Heart left ventricle (tissue), 16 donors: ENCODE measurements around the gene UBIAD1. TPM values are rescaled to one million over a fixed set of nuclear protein-coding genes. Genes with fewer than 3 reads are reported as not detected.
"Not testable (repeated sequence)": the region's sequence is repeated elsewhere in the genome, so short reads cannot be mapped to it uniquely, and the experiment has no call there.

Experiments
- ATAC-seq, 4 donors: fragments of 200-7000 bp; cut with Tn5 transposase; one replicate each; pipeline ENCODE4 v1.9.1; 2020 to 2022; ENCODE audit warnings: moderate library complexity in 4 of 4, mild to moderate bottlenecking in 3 of 4, moderate number of reproducible peaks in 1 of 4
- DNase-seq, 5 donors: peaks; one replicate each; pipeline ENCODE4 v3.0.0-alpha.2; 2020
- H3K27ac ChIP-seq, 12 donors: fragments of 200-600 bp; sonication (generic) in 4 of 12; one replicate each; pipeline versions ENCODE4 v1.5.0 to v1.8.0; 2016 to 2022; ENCODE audit warnings: mild to moderate bottlenecking in 2 of 12
- H3K27me3 ChIP-seq, 9 donors: fragments of 200-600 bp; sonication (generic) in 2 of 9; one replicate each; pipeline versions ENCODE4 v1.5.1 to v1.8.0; 2016 to 2022; ENCODE audit warnings: mild to moderate bottlenecking in 3 of 9
- H3K36me3 ChIP-seq, 9 donors: fragments of 200-600 bp; sonication (generic) in 2 of 9; one replicate each; pipeline versions ENCODE4 v1.5.0 to v1.8.0; 2018 to 2022; ENCODE audit warnings: mild to moderate bottlenecking in 2 of 9
- H3K4me1 ChIP-seq, 12 donors: fragments of 200-600 bp; sonication (generic) in 4 of 12; one replicate each; pipeline versions ENCODE4 v1.5.0 to v1.8.0; 2016 to 2022; ENCODE audit warnings: mild to moderate bottlenecking in 3 of 12
- H3K4me3 ChIP-seq, 12 donors: fragments of 200-600 bp; sonication (generic) in 4 of 12; one replicate each; pipeline versions ENCODE4 v1.5.0 to v1.8.0; 2017 to 2022; ENCODE audit warnings: mild to moderate bottlenecking in 9 of 12, moderate library complexity in 4 of 12
- H3K9me3 ChIP-seq, 12 donors: fragments of 200-600 bp; sonication (generic) in 4 of 12; one replicate each; pipeline versions ENCODE4 v1.5.0 to v1.8.0; 2016 to 2022; ENCODE audit warnings: mild to moderate bottlenecking in 1 of 12
- CTCF ChIP-seq, 12 donors: fragments of 200-600 bp; sonication (generic) in 4 of 12; IDR thresholded peaks; one replicate each; pipeline versions ENCODE4 v1.5.0 to v1.8.0; 2018 to 2022; ENCODE audit warnings: antibody characterized with exemption in 12 of 12, mild to moderate bottlenecking in 5 of 12
- POLR2A ChIP-seq, 2 donors: fragments of 450-650 bp; IDR thresholded peaks; one replicate each; pipeline ENCODE4 v1.6.1; 2017; ENCODE audit warnings: antibody characterized with exemption in 2 of 2, mild to moderate bottlenecking in 2 of 2, moderate library complexity in 2 of 2
- WGBS, 4 donors: extraction: QIAGEN DNeasy Blood & Tissue Kit in 2 of 4; methylation state at CpG; one replicate each; pipeline versions ENCODE4 v1.1.5 to v1.1.7; 2013 to 2018; 5-methylcytosine and 5-hydroxymethylcytosine counted together
- intact Hi-C, 10 donors: fragments of 100-400 bp; cut with DNase I; formaldehyde crosslinking; loops; one replicate each; pipeline versions ENCODE4 v1.11.1 to v1.14.2; 2022
- polyA plus RNA-seq, 2 donors: library from polyadenylated mRNA; stranded (reverse); fragments of 200-250 nt; gene quantifications; one replicate each; pipeline ENCODE4 v1.2.3, GENCODE V29; 2013
- total RNA-seq, 9 donors: library from RNA; depleted of rRNA in 2 of 9; stranded (reverse); fragments of >200 nt in 2 of 9; fragmentation: NEBNext Ultra II Directional in 3 of 9; extraction: Animal tissue kit (Norgen Biotek cat#: 25700) in 3 of 9; gene quantifications; one replicate each; pipeline versions ENCODE4 v1.1.0 to v1.2.4, GENCODE V29; 2016 to 2023
- donor health status: ischemic (EF 13 %, LVEDD 7.1; RV severe dilation, severe dysfunction).
- donor health status: healthy with polysubstance abuse.
- donor health status: DM: no; HTN: yes; CAD: no.
- donor health status: DM: no; HTN: no; CAD: no.
- donor health status: ischemic (EF 25% LVEDD 6.9; RV normal size, moderate dysfunction).
- donor health status: ischemic (EF 25% LVEDD 5.7; RV mildly dilated, moderate dysfunction).
- donor health status: healthy.
- donor health status: DM: yes; HTN: yes; CAD: no.
- donor health status: ischemic (EF 35%, LVEDD 5.7; RV mildly dilated, moderate dysfunction).
- donor health status: nonischemic (EF 11% LVEDD 7.7; RV severe dilation, severe dysfunction).
- donor health status: DM: yes; HTN: yes; CAD: no.
- donor health status: PGD.
- donor health status: ischemic (EF 29% LVEDD 5.4; RV normal size, mild dysfunction).
- donor health status: nonischemic (EF 23%, LVEDD 6.1; RV moderate dilation, normal function).

UBIAD1 gene
- total and polyA plus RNA-seq, 11 donors: 5.3 to 19.4 (median 11.6) TPM

DNA sequence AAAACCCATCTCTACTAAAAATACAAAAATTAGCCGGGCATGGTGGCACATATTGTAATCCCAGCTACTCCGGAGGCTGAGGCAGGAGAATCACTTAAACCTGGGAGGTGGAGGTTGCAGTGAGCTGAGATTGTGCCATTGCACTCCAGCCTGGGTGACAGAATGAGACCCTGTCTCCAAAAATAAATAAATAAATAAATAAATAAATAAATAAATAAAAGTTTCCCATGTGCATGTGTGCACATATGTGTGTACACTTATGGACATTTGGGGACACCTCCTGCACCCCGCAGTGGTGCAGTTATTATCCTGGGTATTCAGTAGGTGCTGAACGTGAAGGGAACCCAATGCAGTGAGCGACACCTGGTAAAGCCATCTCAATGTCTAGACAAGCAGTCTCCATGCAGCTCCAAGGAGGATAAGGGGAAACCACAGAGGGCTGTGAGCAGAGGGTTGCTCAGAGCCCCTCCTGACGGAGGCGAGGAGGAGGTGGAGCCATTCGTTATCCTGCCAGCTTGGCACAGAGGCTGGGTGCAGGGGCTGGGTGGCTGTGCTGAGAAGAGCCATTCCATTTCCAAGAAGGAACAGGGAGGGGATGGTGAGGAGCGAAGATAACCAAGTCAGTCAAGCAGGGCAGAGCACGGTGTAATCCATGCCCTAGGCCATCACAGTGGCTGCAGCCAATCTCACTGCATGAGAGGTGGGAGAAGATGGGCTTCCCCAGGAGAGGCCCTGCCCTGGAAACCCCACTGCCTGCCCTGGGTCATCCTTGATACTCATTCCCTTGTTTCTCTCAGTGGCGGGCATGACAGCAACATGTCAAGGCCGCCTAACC lies 25.6 kb downstream of the UBIAD1 start:
- intact Hi-C loops: no loop called here
- Histone ChIP-seq H3K27me3 (no peaks in the 10 kb centered on the region), H3K9me3 (no peaks in the 10 kb centered on the region), H3K36me3 (peaks cover 0 to 27% (median 16%) of the 10 kb centered on the region in 9 donors), H3K4me1 (peaks cover 0 to 5% (median 0%) of the 10 kb centered on the region in 12 donors), H3K27ac (no peak overlapping the region), H3K4me3 (no peak overlapping the region)
- WGBS, 4 donors: 76 to 84% (median 78%) methylated on average over 11 to 12 of the region's 12 CpGs
- ATAC-seq (no peak), DNase-seq (no peak)
- TF ChIP-seq CTCF (IDR thresholded peaks at IDR 0.05) (no peak), POLR2A (IDR thresholded peaks at IDR 0.05) (no peak)

DNA sequence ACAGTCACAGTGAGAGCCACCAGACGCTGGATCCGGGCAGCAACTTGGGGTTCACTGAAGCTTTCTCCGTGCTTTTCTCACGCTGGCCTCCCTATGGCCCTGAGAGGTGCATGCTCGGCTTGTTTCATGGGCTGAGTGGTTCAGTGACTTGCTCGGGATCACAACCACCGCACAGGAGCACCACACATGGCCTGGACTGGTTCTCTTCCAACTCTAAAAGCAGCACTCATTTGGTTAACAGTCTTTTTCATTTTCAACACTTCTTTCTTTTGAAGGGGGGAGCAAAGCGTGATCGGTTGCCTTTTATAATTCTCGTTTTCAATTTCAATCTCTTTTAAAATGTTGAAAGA lies 26.2 kb downstream of the UBIAD1 start:
- TF ChIP-seq POLR2A (IDR thresholded peaks at IDR 0.05) (no peak), CTCF (IDR thresholded peaks at IDR 0.05) (no peak)
- intact Hi-C loops: no loop called here
- no peak overlapping the region for H3K27ac ChIP-seq
- ATAC-seq (no peak), DNase-seq (no peak)
- peaks cover 0 to 21% (median 14%) of the 10 kb centered on the region in 9 donors for H3K36me3 ChIP-seq
- H3K9me3 ChIP-seq: no peaks in the 10 kb centered on the region
- 57 to 69% (median 63%) methylated on average over 10 of the region's 10 CpGs for WGBS, 4 donors
- peaks cover 0 to 5% (median 0%) of the 10 kb centered on the region in 12 donors for H3K4me1 ChIP-seq
- no peak overlapping the region for H3K4me3 ChIP-seq
- no peaks in the 10 kb centered on the region for H3K27me3 ChIP-seq

DNA sequence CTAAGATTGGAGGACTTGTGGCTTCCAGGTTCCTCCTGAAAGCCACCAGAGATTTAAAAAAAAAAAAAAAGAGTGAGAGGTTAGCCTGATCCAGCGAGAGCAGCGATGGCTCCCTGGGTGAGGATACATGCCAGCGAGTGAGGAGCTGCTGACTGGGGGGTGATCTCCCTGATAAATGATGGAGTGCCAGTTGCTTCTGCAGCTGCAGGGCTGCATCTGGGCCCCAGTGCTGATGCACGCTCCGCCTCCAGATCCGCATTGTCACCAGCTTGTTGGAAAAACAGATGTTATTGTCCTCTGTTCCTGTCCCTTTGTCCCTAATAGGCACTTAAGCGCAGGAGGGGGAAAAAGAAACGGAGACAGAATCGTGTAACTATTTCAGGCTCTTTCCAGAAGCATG lies 28.6 kb downstream of the UBIAD1 start:
- Histone ChIP-seq H3K27me3 (no peaks in the 10 kb centered on the region), H3K4me1 (peaks cover 0 to 5% (median 0%) of the 10 kb centered on the region in 12 donors), H3K4me3 (no peak overlapping the region), H3K27ac (no peak overlapping the region), H3K9me3 (no peaks in the 10 kb centered on the region), H3K36me3 (no peaks in the 10 kb centered on the region)
- ATAC-seq: no peak
- TF ChIP-seq CTCF (IDR thresholded peaks at IDR 0.05) (no peak), POLR2A (IDR thresholded peaks at IDR 0.05) (no peak)
- intact Hi-C loops: no loop called here
- WGBS, 4 donors: 47 to 72% (median 58%) methylated on average over 8 to 9 of the region's 9 CpGs
- DNase-seq: no peak

DNA sequence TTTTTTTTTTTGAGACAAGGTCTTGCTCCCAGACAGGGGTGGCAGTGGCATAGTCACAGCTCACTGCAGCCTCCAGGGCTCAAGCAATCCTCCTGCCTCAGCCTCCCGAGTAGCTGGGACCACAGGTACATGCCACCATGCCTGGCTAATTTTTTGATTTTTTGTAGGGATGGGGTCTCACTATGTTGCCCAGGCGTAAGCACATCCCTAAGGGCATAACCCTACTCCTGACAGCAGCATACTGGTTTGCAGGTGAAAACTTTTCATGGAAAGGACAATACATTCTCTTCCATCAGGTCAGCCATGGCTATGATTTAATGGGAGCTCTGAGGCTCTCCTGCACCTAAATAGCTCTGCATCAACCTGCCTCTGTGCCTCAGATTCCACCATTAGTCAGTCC lies 29.4 kb downstream of the UBIAD1 start:
- Histone ChIP-seq H3K4me1 (peaks cover 0 to 5% (median 0%) of the 10 kb centered on the region in 12 donors), H3K27ac (no peak overlapping the region), H3K27me3 (no peaks in the 10 kb centered on the region), H3K4me3 (no peak overlapping the region), H3K9me3 (no peaks in the 10 kb centered on the region), H3K36me3 (no peaks in the 10 kb centered on the region)
- intact Hi-C loops: no loop called here
- 86 to 95% (median 92%) methylated on average over 2 of the region's 2 CpGs for WGBS, 4 donors
- no peak for DNase-seq
- no peak for ATAC-seq
- no peak for TF ChIP-seq POLR2A (IDR thresholded peaks at IDR 0.05)
- TF ChIP-seq CTCF (IDR thresholded peaks at IDR 0.05): no peak

DNA sequence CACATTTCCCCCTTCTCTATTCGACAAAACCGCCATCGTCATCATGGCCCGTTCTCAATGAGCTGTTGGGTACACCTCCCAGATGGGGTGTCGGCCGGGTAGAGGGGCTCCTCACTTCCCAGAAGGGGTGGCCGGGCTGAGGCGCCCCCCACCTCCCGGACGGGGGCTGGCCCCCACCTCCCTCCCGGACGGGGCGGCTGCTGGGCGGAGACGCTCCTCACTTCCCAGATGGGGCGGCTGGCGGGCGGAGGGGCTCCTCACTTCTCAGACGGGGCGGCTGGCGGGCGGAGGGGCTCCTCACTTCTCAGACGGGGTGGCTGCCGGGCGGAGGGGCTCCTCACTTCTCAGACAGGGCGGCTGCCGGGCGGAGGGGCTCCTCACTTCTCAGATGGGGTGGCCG lies 32.5 kb downstream of the UBIAD1 start:
- 90 to 93% (median 92%) methylated on average over 27 to 29 of the region's 29 CpGs for WGBS, 4 donors
- H3K4me3 ChIP-seq, H3K27ac ChIP-seq, H3K36me3 ChIP-seq, ATAC-seq, H3K4me1 ChIP-seq, H3K9me3 ChIP-seq, H3K27me3 ChIP-seq, intact Hi-C loops, DNase-seq: not testable (repeated sequence)
